Measurements from ENCODE around the gene ADGRA3.

GRCh38 chr4:22488106-22488505, 27.8 kb downstream of the ADGRA3 start:
- TF ChIP-seq, protein P1, sequence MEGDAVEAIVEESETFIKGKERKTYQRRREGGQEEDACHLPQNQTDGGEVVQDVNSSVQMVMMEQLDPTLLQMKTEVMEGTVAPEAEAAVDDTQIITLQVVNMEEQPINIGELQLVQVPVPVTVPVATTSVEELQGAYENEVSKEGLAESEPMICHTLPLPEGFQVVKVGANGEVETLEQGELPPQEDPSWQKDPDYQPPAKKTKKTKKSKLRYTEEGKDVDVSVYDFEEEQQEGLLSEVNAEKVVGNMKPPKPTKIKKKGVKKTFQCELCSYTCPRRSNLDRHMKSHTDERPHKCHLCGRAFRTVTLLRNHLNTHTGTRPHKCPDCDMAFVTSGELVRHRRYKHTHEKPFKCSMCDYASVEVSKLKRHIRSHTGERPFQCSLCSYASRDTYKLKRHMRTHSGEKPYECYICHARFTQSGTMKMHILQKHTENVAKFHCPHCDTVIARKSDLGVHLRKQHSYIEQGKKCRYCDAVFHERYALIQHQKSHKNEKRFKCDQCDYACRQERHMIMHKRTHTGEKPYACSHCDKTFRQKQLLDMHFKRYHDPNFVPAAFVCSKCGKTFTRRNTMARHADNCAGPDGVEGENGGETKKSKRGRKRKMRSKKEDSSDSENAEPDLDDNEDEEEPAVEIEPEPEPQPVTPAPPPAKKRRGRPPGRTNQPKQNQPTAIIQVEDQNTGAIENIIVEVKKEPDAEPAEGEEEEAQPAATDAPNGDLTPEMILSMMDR (conservative IDR thresholded peaks at IDR 0.05; ENCODE audit: low read length), result no peak
- TF ChIP-seq EZH2phosphoT487 (IDR thresholded peaks at IDR 0.05; ENCODE audit: borderline replicate concordance, low read depth, low read length), result no peak

Data from OCI-LY7 (cell line).